Stimulated activated CD8-positive, alpha-beta memory T cell treated with anti-CD3 and anti-CD28 coated beads, Interleukin-12 subunit alpha, Interleukin-12 subunit beta, amount 100 ng/mL, for 24 hours (primary cell): ENCODE data around the gene CFAP52.
A peak's percentile ranks its signal among the peaks of the same experiment; 100 is the strongest.
"Not testable (repeated sequence)": the region's sequence is repeated elsewhere in the genome, so short reads cannot be mapped to it uniquely, and the experiment has no call there.

Experiments
- DNase-seq: peaks from one replicate; pipeline ENCODE4 v3.0.0-alpha.2; 2020; ENCODE audit errors: extremely low read depth

Gene CFAP52

DNA sequence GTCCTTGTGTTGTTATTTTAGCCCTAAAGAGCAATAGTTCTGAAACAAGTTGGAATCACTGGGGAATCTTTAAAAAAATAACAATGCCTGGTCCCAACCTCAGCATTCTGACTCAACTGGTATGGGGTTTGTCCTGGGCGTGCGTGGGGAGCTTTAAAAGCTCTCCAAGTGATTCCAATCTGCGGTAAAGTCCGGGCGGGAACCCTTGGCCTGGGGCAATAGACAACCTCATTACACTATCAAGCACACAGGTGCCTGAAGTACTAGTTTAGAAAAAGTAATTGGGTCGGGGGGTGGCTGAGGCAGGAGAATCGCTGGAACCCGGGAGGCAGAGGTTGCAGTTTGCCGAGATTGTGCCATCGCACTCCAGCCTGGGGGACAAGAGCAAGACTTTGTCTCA is 5.2 kb upstream of the CFAP52 start:
- DNase-seq, result no peak

GRCh38 chr17:9575381-9576101 is 901 bp upstream of the CFAP52 start, which contains the start of gene STX8:
Gene STX8, minus strand, starts transcription at chr17:9575820. Its CDS starts 12 bp downstream, at chr17:9575808.
- DNase-seq, result peak; percentile 64

DNA sequence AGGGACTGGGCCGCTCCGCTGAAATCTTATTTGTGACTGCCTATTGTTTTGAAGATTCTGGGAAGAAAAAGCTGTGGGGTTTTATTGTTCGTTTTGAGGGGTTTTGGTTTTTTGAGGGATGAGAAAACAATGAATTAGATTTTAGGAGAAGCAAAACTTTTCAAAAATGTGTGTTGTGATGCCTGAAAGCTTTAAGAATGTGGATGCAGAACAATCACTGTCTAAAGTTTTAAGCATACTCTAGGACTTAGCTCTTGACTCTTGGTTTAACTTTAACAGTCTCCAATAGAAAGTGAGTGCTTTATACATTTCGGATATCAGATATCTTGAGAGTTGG is 899 bp downstream of the CFAP52 start:
- no peak for DNase-seq

- DNase-seq, result no peak
Measured at GRCh38 chr17:9587969-9588656, 11.7 kb downstream of the CFAP52 start.

GRCh38 chr17:9594065-9594464 is 17.6 kb downstream of the CFAP52 start:
- no peak for DNase-seq

DNA sequence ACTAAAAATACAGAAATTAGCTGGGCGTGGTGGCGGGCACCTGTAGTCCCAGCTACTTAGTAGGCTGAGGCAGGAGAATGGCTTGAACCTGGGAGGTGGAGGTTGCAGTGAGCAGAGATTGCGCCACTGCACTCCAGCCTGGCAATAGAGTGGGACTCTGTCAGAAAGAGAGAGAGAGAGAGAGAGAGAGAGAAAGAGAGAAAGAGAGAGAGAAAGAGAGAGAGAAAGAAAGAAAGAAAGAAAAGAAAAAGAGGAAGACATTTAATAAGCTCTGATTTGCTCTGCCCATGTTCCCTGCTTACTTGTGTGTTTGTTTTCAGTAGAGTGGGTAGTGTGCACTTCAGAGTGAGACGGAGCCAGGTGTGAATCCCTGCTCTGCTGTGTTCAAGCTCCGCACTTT is 21.2 kb downstream of the CFAP52 start:
- not testable (repeated sequence) for DNase-seq

- no peak for DNase-seq
Measured at GRCh38 chr17:9598661-9599060, 22.2 kb downstream of the CFAP52 start.

DNA sequence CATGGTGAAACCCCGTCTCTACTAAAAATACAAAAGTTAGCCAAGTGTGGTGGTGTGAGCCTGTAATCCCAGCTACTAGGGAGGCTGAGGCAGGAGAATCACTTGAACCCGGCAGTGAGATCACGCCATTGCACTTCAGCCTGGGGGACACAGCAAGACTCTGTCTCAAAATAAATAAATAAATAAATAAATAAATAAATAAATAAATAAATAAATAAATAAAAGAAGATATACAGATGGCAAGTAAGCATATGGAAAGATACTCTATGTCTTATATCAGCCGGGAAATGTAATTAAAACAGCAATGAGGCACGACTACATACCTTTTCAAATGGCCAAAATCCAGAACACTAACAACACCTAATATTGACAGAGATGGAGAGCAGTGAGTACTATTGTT is 28.1 kb downstream of the CFAP52 start:
- DNase-seq, result not testable (repeated sequence)

DNA sequence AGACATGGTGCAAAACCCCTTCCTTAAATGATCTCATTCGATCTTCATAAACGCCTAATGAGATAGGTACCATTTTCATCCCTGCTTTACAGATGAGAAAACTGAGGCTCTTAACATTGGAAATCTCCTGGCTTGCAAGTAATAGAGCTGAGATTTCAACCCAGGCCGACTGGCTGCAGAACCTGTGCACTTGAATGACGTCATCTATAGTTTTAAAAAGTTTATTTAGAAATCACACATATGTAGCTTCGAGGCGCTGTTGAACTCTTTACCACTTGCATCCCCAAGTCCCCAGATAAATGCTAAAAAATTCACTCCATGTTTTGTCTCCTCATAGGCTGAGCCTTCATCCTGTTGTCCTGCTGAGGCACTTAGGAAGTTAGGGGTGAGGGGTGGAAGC is 30.0 kb downstream of the CFAP52 start:
- DNase-seq, result no peak

DNA sequence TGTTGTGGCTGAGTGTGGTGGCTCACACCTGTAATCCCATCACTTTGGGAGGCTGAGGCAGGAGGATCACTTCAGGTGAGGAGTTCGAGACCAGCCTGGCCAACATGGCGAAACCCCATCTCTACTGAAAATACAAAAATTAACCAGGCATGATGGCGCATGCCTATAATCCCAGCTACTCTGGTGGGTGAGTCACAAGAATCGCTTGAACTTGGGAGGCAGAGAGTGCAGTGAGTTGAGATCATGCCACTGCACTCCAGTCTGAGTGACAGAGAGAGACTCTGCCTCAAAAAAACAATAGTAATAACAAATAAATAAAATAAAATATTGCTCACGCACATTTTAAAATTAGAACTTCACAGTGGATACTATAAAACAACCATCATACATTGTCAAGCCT is 30.6 kb downstream of the CFAP52 start:
- DNase-seq, result not testable (repeated sequence)

- DNase-seq, result no peak
Measured at GRCh38 chr17:9611557-9611956, 35.1 kb downstream of the CFAP52 start.

DNA sequence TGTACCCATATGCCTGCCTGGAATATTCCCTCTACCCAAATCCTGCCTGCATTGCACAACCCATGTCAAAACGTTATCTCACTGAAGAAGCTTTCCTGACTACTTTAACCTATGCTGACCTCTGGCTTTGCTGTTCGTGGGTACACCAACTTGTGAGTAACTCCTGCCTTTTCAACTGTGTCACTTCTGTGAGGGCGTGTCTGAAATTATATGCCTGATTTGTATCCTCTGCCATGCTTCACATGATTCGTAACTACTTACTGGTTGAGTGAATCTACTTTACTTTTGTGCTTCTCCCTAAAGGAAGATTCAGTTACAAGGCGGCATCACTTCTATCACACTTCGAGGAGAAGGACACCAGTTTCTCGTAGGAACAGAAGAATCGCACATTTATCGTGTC is 35.6 kb downstream of the CFAP52 start:
- DNase-seq, result no peak

- DNase-seq, result no peak
Measured at GRCh38 chr17:9615486-9615885, 39.0 kb downstream of the CFAP52 start.

DNA sequence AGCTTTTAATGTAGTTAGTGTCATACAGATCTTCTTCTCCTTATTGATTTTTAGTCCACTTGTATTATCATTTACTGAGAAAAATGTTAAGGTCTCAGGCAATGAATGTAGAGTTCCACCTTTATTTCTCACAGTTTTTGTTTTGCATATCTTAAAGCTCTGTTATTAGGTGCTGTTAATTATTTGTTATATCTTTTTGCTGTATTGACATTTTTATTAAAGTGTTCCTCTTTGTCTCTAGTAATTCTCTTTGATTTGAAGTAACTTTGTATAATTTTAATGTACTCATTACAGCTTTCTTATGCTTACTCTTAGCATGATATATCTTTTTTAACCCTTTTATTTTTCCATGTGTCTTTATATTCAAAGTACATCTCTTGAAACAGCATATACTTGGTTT is 46.5 kb downstream of the CFAP52 start:
- DNase-seq, result no peak

GRCh38 chr17:9628509-9628908 is 52.1 kb downstream of the CFAP52 start:
- no peak for DNase-seq

DNA sequence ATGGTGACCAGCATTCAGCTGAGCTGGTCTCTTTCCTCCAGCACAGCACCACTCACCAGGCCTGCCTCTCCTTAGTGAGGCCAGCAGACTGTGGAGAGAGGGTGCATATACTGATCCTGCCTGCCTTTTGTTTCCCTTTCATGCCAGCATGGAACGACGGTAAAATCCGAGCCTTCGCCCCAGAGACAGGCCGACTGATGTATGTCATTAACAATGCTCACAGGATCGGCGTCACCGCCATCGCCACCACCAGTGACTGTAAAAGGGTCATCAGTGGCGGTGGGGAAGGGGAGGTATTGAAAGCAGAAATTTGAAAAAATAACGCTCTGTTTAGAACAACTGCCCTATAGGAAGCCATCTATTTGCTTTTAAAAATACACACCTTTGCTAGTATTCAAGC is 56.3 kb downstream of the CFAP52 start:
- DNase-seq, result no peak

- DNase-seq, result no peak
Measured at GRCh38 chr17:9635340-9635739, 58.9 kb downstream of the CFAP52 start.

DNA sequence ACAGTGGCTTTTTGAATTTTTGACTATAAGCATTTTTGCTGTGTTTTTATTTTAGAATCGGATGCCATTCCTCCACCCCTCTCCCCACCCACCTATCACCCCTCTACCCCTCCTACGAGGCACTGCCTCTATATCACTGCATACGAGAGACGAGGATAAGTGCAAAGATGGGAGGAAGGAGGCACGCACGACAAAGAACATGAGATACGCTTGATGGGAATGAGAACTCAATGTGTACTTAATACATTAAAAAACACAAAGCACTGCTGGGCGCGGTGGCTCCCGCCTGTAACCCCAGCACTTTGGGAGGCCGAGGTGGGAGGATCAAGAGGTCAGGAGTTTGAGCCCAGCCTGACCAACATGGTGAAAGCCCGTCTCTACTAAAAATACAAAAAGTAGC is 60.1 kb downstream of the CFAP52 start:
- DNase-seq, result no peak

- not testable (repeated sequence) for DNase-seq
Measured at GRCh38 chr17:9640388-9640787, 63.9 kb downstream of the CFAP52 start.

DNA sequence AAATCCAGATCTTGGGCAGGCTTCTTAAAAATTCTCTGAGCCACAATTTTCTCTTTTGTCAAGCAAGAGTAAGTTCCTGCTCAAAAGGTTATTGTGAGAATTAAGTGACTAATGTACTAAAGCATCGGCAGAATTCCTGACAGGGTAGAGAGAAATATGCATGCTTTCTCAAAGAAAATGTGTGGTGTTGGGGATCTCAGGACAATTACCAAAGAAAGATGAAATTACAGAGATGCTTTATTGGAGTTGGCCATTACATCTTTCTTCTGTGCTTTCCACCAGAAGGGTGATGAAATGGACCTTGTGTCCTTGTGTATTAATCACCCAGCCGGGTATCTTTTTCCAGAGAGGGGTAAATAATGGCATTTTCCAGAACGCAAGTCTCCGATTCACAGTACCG is 67.2 kb downstream of the CFAP52 start:
- DNase-seq, result no peak

DNA sequence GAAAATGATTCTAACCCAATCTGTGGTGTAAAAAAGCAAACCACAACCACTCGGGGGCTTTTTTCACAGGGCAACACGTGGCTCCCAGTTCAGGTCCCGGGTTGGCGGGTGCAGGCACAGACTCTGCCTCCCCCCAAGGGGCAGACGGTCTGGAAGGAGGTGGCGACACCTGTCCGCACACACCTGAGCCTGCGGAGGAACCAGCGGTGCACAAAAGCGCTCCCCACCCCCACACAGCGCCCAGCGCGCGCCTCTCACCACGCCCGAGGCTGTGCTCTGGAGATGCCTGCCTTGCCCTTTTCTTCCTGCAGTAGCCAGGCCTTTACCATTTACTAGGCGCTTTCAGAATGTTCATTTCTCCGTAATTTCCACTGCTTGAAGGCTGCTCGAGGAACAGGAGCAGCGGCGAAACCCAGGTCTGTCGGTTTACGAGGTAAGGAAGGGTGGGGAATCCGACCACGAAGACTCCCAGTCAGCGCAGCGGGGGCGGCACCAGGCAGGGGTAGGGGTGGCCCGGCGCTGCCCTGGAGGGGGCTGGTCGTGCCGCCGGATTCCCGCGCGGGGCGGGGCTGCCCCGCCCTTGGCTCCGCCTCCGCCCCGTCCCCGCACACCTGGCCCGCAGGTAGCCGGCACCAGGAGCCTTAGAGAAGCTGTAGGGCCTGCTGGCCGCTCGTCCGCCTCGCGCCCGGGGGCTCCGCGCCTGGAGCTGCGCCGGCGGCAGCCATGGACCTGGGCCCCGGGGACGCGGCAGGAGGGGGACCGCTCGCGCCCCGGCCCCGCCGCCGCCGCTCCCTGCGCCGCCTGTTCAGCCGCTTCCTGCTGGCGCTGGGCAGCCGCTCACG is 68.7 kb downstream of the CFAP52 start, which contains the start of gene USP43:
USP43 (plus strand) TSS at position 608 of the 842 bp plus-strand sequence; CDS start at position 724, 116 bp downstream.
- no peak for DNase-seq

DNA sequence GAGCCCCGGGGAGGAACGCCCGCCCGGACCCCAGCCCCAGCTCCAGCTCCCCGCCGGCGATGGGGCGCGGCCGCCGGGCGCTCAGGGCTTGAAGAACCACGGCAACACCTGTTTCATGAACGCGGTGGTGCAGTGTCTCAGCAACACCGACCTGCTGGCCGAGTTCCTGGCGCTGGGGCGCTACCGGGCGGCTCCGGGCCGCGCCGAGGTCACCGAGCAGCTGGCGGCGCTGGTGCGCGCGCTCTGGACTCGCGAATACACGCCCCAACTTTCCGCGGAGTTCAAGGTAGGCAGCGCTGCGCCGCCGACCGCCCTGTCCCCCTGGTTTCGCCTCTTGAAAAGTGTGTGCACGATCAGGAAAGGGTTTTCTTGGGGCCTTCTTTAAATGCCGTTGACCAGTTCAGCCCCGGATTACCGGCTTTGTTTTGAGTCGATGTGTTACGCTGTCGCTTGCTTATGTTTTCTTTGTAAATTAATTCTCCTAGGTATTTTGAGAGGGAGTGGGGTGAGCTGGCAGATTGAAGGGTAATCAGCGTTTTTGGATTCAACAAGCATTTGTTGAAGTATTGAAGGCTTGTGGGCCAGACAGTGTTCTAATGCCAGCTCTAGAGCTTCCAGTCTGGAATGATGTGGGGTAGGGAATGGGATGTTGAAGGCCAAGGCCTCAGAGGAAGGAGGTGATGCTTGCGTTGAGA is 69.6 kb downstream of the CFAP52 start:
- no peak for DNase-seq
